Stimulated activated naive CD8-positive, alpha-beta T cell treated with anti-CD3 and anti-CD28 coated beads, Interleukin-15, amount 100 ng/mL, for 72 hours (primary cell): ENCODE measurements around the gene CLDN24.
"Not testable (repeated sequence)": the region's sequence is repeated elsewhere in the genome, so short reads cannot be mapped to it uniquely, and the experiment has no call there.

Source experiments
- ATAC-seq: fragments of 150-1000 bp; cut with Tn5 transposase; 2 replicates; pipeline ENCODE4 v1.10.0; 2021; ENCODE audit warnings: mild to moderate bottlenecking, moderate library complexity
- DNase-seq, 2 donors: peaks; one replicate each; pipeline ENCODE4 v3.0.0; 2021 to 2022
- H3K27ac Mint-ChIP-seq, 2 donors: one replicate each; pipeline ENCODE4 v1.8.0; 2022; ENCODE audit warnings: mild to moderate bottlenecking in 2 of 2, mixed read lengths in 2 of 2, moderate library complexity in 2 of 2
- H3K27me3 Mint-ChIP-seq: one replicate; pipeline ENCODE4 v1.8.0; 2022; ENCODE audit warnings: mixed read lengths
- H3K4me1 Mint-ChIP-seq: one replicate; pipeline ENCODE4 v1.8.0; 2022; ENCODE audit warnings: mild to moderate bottlenecking, mixed read lengths
- H3K4me3 Mint-ChIP-seq, 2 donors: one replicate each; pipeline ENCODE4 v1.8.0; 2022; ENCODE audit warnings: mild to moderate bottlenecking in 2 of 2, mixed read lengths in 2 of 2, moderate library complexity in 1 of 2
- H3K9me3 Mint-ChIP-seq, 2 donors: one replicate each; pipeline ENCODE4 v1.8.0; 2022; ENCODE audit warnings: mixed read lengths in 2 of 2

The CLDN24 gene

DNA sequence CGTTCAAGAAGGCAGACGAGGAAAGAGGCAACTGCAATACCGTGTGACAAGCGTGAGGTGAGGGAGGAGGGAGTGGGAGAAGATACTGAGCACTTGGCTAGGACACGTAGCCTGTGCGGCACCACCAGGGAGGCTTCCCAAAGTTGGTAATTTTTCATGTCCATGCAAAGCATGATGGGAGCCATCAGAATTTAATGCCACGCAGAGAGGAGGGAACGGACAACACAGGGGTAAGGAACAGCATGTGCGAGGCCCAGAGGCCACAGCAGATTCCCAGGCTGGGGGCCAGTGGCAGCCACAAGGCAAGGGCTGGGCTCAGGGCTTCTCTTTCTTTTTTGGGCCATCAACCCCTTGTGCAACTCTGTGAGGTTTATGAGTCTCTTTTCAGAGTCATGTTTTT lies 11.0 kb upstream of the CLDN24 start:
- DNase-seq (no peak), ATAC-seq (no peak)
- Mint-ChIP-seq H3K27me3 (peaks cover 18% of the 10 kb centered on the region), H3K27ac (no peak overlapping the region), H3K9me3 (peaks cover 0 to 7% of the 10 kb centered on the region in 2 donors), H3K4me1 (peaks cover 7% of the 10 kb centered on the region), H3K4me3 (no peak overlapping the region)

DNA sequence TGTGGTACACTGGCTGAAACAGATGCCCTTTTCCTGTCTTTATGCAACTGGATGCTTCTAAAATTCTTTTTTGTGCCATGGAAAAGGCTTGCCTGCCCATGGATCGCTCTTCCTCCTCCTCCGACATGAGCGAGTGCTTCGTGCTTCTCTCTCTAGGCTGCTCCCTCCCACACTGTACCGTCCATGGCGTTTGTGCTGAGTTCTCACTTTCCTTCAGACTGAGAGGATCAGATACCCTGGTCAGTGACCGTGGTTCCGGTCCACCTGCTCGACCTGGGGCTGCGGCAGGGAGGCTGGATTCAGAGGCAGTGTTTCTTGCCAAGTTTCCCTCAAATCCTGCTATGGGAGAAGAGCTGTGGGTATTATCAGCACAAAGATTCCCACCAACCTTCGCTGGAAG lies 10.2 kb upstream of the CLDN24 start:
- peaks cover 0 to 7% of the 10 kb centered on the region in 2 donors for H3K9me3 Mint-ChIP-seq
- no peak overlapping the region for H3K27ac Mint-ChIP-seq
- ATAC-seq = no peak
- DNase-seq = no peak
- H3K4me3 Mint-ChIP-seq = no peak overlapping the region
- H3K4me1 Mint-ChIP-seq = peaks cover 7% of the 10 kb centered on the region
- H3K27me3 Mint-ChIP-seq = peaks cover 18% of the 10 kb centered on the region

- peaks cover 26% of the 10 kb centered on the region for H3K27me3 Mint-ChIP-seq
- H3K4me1 Mint-ChIP-seq = peaks cover 7% of the 10 kb centered on the region
- no peak overlapping the region for H3K4me3 Mint-ChIP-seq
- DNase-seq = no peak
- no peak for ATAC-seq
- H3K9me3 Mint-ChIP-seq = peaks cover 0 to 7% of the 10 kb centered on the region in 2 donors
- no peak overlapping the region for H3K27ac Mint-ChIP-seq
Observed at GRCh38 chr4:183330841-183331240, 8.6 kb upstream of the CLDN24 start.

DNA sequence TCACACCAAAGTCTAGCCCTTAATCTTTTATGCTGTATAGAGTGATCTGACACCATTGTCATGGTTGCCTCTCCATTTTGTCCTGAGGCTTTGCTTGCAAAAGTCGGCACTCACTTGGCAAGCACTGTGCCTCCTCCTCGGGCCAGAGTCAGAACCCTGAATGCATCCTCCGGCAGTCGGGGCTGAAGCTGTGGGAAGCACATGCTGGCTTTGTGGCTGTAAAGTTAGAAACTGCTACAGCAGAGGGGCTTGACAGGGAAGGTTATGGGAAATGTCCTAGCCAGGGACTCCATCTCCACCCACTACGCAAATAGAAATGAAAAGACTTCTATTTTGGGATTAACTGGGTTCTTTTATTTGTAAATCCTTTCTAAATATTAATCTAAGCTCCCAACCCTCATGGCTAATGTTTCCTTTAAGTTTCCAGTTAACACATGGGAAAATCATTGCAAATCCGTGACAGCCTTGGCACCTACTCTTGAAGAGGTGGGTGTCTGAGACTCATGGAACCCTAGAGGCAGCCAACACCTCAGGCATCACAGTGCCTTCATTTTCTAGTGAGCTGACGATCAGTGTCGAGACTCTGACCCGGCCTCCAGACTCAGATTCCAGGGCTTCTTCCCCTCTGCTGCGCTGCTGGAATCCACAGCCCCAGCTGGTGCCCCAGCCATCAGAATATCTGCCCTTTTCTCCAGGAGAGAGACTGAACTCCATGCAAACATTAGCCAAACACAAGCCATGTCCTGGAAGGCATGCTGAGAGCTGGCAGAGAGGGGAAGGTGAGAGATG lies 7.9 kb upstream of the CLDN24 start:
- ATAC-seq = no peak
- Mint-ChIP-seq H3K4me3 (no peak overlapping the region), H3K9me3 (peaks cover 0 to 7% of the 10 kb centered on the region in 2 donors), H3K4me1 (no peaks in the 10 kb centered on the region), H3K27ac (no peak overlapping the region), H3K27me3 (peaks cover 26% of the 10 kb centered on the region)
- DNase-seq = no peak

DNA sequence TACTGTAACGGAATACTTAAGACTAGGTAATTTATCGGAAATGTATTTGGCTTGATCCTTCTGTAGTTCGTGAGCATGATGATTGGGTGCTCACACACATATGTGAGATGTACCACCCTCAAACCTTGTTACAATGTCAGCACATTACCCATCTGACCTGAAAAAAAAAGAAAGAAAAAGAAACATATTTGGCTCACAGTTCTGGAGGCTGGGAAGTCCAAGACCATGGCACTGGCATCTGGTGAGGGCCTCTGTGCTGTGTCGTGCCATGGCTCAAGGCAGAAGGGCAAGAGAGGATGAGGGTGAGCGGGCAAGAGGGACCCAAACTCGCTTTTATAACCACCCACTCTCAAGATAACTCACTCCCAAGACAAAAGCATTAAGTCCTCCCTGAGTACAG lies 7.0 kb upstream of the CLDN24 start:
- ATAC-seq (no peak), DNase-seq (no peak)
- H3K9me3 Mint-ChIP-seq = peaks cover 0 to 7% of the 10 kb centered on the region in 2 donors
- no peak overlapping the region for H3K4me3 Mint-ChIP-seq
- H3K4me1 Mint-ChIP-seq = no peaks in the 10 kb centered on the region
- no peak overlapping the region for H3K27ac Mint-ChIP-seq
- H3K27me3 Mint-ChIP-seq = peaks cover 25% of the 10 kb centered on the region

DNA sequence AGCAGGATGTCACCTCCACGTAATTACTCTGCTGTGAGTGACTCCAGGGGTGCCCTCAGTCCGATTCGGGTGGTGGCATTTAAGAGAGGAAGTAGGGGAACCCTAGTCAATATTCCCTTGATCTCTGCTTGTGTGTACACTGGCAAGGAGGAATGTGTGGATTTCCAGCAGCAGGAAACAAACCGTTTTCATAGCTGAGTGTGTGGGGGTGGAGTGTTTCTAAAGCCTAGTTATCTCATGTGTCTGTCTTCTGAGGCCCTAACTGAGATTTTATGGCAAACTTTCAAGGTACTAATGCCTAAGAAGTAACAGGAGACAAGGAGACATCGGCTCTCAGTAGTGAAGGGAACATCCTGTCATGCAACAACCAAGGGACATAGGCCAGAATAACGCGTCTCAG lies 6.6 kb upstream of the CLDN24 start:
- peaks cover 21% of the 10 kb centered on the region for H3K27me3 Mint-ChIP-seq
- H3K4me1 Mint-ChIP-seq = no peaks in the 10 kb centered on the region
- no peak overlapping the region for H3K4me3 Mint-ChIP-seq
- H3K27ac Mint-ChIP-seq = no peak overlapping the region
- DNase-seq = no peak
- no peak for ATAC-seq
- peaks cover 0 to 7% of the 10 kb centered on the region in 2 donors for H3K9me3 Mint-ChIP-seq

GRCh38 chr4:183327827-183328226 lies 5.6 kb upstream of the CLDN24 start:
- H3K4me3 Mint-ChIP-seq = no peak overlapping the region
- no peak for ATAC-seq
- peaks cover 13% of the 10 kb centered on the region for H3K27me3 Mint-ChIP-seq
- no peak for DNase-seq
- peaks cover 0 to 7% of the 10 kb centered on the region in 2 donors for H3K9me3 Mint-ChIP-seq
- no peaks in the 10 kb centered on the region for H3K4me1 Mint-ChIP-seq
- H3K27ac Mint-ChIP-seq = no peak overlapping the region

- DNase-seq (no peak), ATAC-seq (no peak)
- Mint-ChIP-seq H3K27me3 (peaks cover 8% of the 10 kb centered on the region), H3K4me3 (no peak overlapping the region), H3K9me3 (peaks cover 0 to 7% of the 10 kb centered on the region in 2 donors), H3K27ac (no peak overlapping the region), H3K4me1 (peaks cover 1% of the 10 kb centered on the region)
Observed at GRCh38 chr4:183326853-183327252, 4.6 kb upstream of the CLDN24 start.

DNA sequence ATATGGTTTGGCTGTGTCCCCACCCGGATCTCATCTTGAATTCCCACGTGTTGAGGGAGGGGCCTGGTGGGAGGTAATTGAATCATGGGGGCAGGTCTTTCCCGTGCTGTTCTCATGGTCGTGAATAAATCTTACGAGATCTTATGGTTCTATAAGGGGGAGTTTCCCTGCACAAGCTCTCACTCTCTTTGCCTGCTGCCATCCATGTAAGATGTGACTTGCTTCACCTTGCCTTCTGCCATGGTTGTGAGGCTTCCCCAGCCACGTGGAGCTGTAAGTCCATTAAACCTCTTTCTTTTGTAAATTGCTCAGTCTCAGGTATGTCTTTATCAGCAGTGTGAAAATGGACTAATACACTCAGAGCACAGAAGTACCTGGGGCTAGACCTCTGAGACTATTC lies 4.2 kb upstream of the CLDN24 start:
- not testable (repeated sequence) for H3K27me3 Mint-ChIP-seq, DNase-seq, H3K4me1 Mint-ChIP-seq, ATAC-seq, H3K4me3 Mint-ChIP-seq, H3K9me3 Mint-ChIP-seq
- H3K27ac Mint-ChIP-seq = peak overlapping the region in 1 of 2 donors; percentile 12

GRCh38 chr4:183324619-183325018 lies 2.4 kb upstream of the CLDN24 start:
- H3K27ac Mint-ChIP-seq = no peak overlapping the region
- peaks cover 14% of the 10 kb centered on the region for H3K4me1 Mint-ChIP-seq
- DNase-seq (no peak), ATAC-seq (no peak)
- peaks cover 0 to 7% of the 10 kb centered on the region in 2 donors for H3K9me3 Mint-ChIP-seq
- H3K4me3 Mint-ChIP-seq = no peak overlapping the region
- peaks cover 8% of the 10 kb centered on the region for H3K27me3 Mint-ChIP-seq

DNA sequence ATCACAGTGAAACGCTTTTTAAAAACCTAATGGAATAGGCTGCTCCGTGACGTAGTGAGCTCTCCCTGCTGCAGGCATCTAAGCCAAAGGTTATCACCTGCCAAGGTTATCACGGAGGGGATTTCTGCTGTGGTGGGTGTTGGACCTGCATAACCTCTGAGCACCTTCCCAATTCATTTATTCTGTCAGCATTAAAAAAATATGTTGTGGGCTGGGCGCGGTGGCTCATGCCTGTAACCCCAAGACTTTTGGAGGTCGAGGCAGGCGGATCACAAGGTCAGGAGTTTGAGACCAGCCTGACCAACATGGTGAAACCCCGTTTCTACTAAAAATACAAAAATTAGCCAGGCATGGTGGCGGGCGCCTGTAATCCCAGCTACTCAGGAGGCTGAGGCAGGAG lies 1.8 kb upstream of the CLDN24 start:
- H3K27ac Mint-ChIP-seq, H3K9me3 Mint-ChIP-seq, ATAC-seq, H3K27me3 Mint-ChIP-seq, DNase-seq, H3K4me3 Mint-ChIP-seq: not testable (repeated sequence)
- H3K4me1 Mint-ChIP-seq = peaks cover 14% of the 10 kb centered on the region

- peaks cover 14% of the 10 kb centered on the region for H3K4me1 Mint-ChIP-seq
- no peak overlapping the region for H3K4me3 Mint-ChIP-seq
- H3K27me3 Mint-ChIP-seq = peaks cover 8% of the 10 kb centered on the region
- ATAC-seq (no peak), DNase-seq (no peak)
- H3K27ac Mint-ChIP-seq = no peak overlapping the region
- H3K9me3 Mint-ChIP-seq = no peaks in the 10 kb centered on the region
Observed at GRCh38 chr4:183323295-183323694, 1.1 kb upstream of the CLDN24 start.

GRCh38 chr4:183321516-183321915 lies 710 bp downstream of the CLDN24 start:
- Mint-ChIP-seq H3K9me3 (no peaks in the 10 kb centered on the region), H3K4me1 (peaks cover 14% of the 10 kb centered on the region), H3K27me3 (peaks cover 5% of the 10 kb centered on the region), H3K27ac (no peak overlapping the region), H3K4me3 (no peak overlapping the region)
- ATAC-seq (no peak), DNase-seq (no peak)

DNA sequence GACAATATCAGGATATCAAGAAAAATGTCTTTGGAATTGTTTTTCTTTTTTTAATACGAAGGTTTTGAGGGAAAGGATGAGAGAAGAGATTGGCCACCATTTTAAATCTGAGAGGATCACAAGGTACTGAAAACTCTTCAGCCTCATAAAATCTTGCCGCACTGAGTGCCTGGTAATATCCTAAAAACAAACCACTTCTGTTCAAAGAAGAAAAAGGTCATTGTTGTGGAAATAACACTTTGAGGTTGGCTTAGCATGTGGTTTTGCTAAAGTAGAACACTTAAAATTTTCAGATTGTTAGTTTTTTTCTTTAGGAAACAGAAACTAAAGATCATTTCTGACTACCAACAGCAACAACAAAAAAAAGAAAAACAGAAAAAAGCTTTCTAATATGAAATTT lies 1.1 kb downstream of the CLDN24 start:
- peak; percentile 37 for ATAC-seq
- H3K4me1 Mint-ChIP-seq = peaks cover 14% of the 10 kb centered on the region
- H3K27me3 Mint-ChIP-seq = peaks cover under 1% of the 10 kb centered on the region
- H3K4me3 Mint-ChIP-seq = no peak overlapping the region
- H3K27ac Mint-ChIP-seq = no peak overlapping the region
- H3K9me3 Mint-ChIP-seq = no peaks in the 10 kb centered on the region
- DNase-seq = no peak

- Mint-ChIP-seq H3K4me3 (no peak within 1 kb of the TSS), H3K27ac (peak within 1 kb of the TSS; percentile 16 to 49), H3K4me1 (peaks cover 14% of the 10 kb centered on the region), H3K27me3 (no peaks in the 10 kb centered on the region), H3K9me3 (no peaks in the 10 kb centered on the region)
- no peak for ATAC-seq
- no peak for DNase-seq
Observed at GRCh38 chr4:183320211-183321059, 1.8 kb downstream of the CLDN24 start, which contains the start of gene CLDN22. TSS of gene CLDN22 (minus strand) at chr4:183320276. CDS start at chr4:183320218, 58 bp downstream.

DNA sequence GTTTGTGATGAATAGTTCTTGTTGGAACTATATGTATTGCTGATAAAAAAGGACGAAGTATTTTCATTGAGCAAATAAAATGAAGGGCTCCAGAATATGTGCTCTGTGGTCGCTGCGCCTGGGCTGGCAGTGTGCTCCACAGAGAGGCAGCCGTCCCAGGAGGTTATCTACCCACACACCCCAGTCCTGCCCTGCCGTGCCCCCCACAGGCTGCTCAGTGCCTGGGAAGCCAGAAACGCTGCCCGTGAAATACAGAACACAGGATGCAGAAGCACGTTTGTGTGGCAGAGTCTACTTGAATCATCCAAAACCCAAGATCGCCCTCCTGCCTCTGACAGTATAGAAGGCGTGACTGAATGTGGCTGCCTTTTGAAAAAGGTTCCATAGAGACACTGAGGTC lies 3.6 kb downstream of the CLDN24 start:
- ATAC-seq (no peak), DNase-seq (no peak)
- Mint-ChIP-seq H3K4me3 (no peak overlapping the region), H3K27ac (no peak overlapping the region), H3K27me3 (no peaks in the 10 kb centered on the region), H3K9me3 (no peaks in the 10 kb centered on the region), H3K4me1 (peaks cover 14% of the 10 kb centered on the region)
